ENCODE results near the gene CREB3L2. TPM values are rescaled to one million over a fixed set of nuclear protein-coding genes. Genes with fewer than 3 reads are reported as not detected.

Gene CREB3L2
- polyA plus RNA-seq (2012; rRNA removed), result 22.9 and 23.5 TPM in 2 replicates
- polyA plus RNA-seq (2012; cell fraction: cytosol; rRNA removed), result 22.5 and 24.7 TPM in 2 replicates
- 14.7 and 18.0 TPM in 2 replicates for polyA plus RNA-seq (2012; cell fraction: nucleus; rRNA removed)

- Histone ChIP-seq H3K9ac (peak within 1 kb of the TSS; percentile 87), H3K4me2 (peak within 1 kb of the TSS; percentile 89), H3K27me3 (ENCODE audit: insufficient read depth) (no peaks in the 10 kb centered on the region), H3K36me3 (replicated peaks in 1 of 2; ENCODE audit: control insufficient read depth in 1 of 2, insufficient read depth in 2 of 2, low read length in 1 of 2) (no peaks in the 10 kb centered on the region), H3F3A (replicated peaks; ENCODE audit: insufficient read depth) (peaks cover 7% of the 10 kb centered on the region), H3K79me2 (ENCODE audit: insufficient read depth) (peaks cover 53% of the 10 kb centered on the region), H3K4me1 (ENCODE audit: control insufficient read depth in 1 of 2, insufficient read depth in 2 of 2, low read depth in 1 of 2, low read length in 1 of 2) (peaks cover 14 to 31% of the 10 kb centered on the region in 2 experiments; a peak in 2 of 4 replicates), H3K27ac (ENCODE audit: low read depth in 2 of 2, low read length in 1 of 2) (peak within 1 kb of the TSS; percentile 88 to 90), H3K4me3 (ENCODE audit: low read depth in 2 of 2, low read length in 1 of 2) (peak within 1 kb of the TSS; percentile 84 to 93), H3K9me2 (no peaks in the 10 kb centered on the region), H3K9me3 (no peaks in the 10 kb centered on the region), H2AFZ (ENCODE audit: low read depth) (peak within 1 kb of the TSS; percentile 80), H4K20me1 (ENCODE audit: insufficient read depth) (no peaks in the 10 kb centered on the region; the same call in 1 of the 2 replicates)
- peak; percentile 72 for DNase-seq
- ChIA-PET POLR2A (interaction anchor here (1.7 to 1.8 kb wide), 2 partner anchors 9 to 155 kb away, joined by 5 to 6 read pairs; partner anchors contain the start of gene DGKI), CTCF (interaction anchor here (0.6 to 22.5 kb wide), 43 partner anchors 7 to 885 kb away, joined by 3 to 642 read pairs (median 4); no protein-coding TSS in a partner anchor)
- WGBS (ENCODE audit: low lambda C conversion rate), result under 1% methylated on average over 27 of the region's 47 CpGs
- TF ChIP-seq MAX (IDR thresholded peaks at IDR 0.05; ENCODE audit: low read depth), result peak; percentile 84; the same call in 1 of the 2 replicates
- peak; percentile 86; the same call in 1 of the 2 replicates for TF ChIP-seq SIN3A (IDR thresholded peaks at IDR 0.05; ENCODE audit: borderline replicate concordance, low read depth, low read length)
- peak; percentile 59; the same call in 1 of the 2 replicates for TF ChIP-seq FOXJ3 (CRISPR knock-in tag; IDR thresholded peaks at IDR 0.05)
- TF ChIP-seq RCOR1 (IDR thresholded peaks at IDR 0.05; ENCODE audit: low read length), result no peak; the same call in 1 of the 2 replicates
- peak; percentile 8; the same call in 1 of the 2 replicates for TF ChIP-seq TAF1 (IDR thresholded peaks at IDR 0.05; ENCODE audit: borderline replicate concordance, low read depth, low read length)
- no peak for TF ChIP-seq RFX5 (IDR thresholded peaks at IDR 0.05; ENCODE audit: low read length)
- no peak for TF ChIP-seq PBX3 (IDR thresholded peaks at IDR 0.05)
- no peak for TF ChIP-seq RXRA (IDR thresholded peaks at IDR 0.05; ENCODE audit: borderline replicate concordance, low read depth)
- no peak for TF ChIP-seq ELF1 (IDR thresholded peaks at IDR 0.05)
- peak; percentile 96 for TF ChIP-seq MXI1 (IDR thresholded peaks at IDR 0.05; ENCODE audit: low read depth, low read length)
- TF ChIP-seq SMC3 (IDR thresholded peaks at IDR 0.05; ENCODE audit: low read depth, low read length), result peak; percentile 4; the same call in 1 of the 2 replicates
- no peak for TF ChIP-seq REST (IDR thresholded peaks at IDR 0.05; ENCODE audit: low read depth, low read length)
- TF ChIP-seq FOXM1 (IDR thresholded peaks at IDR 0.05; ENCODE audit: low read depth), result no peak
- TF ChIP-seq POLR2AphosphoS5 (IDR thresholded peaks at IDR 0.05; ENCODE audit: low read depth, low read length), result peak; percentile 86
- no peak for TF ChIP-seq CHD2 (IDR thresholded peaks at IDR 0.05; ENCODE audit: low read length, partially characterized antibody)
- peak; percentile 77 for TF ChIP-seq YY1 (IDR thresholded peaks at IDR 0.05; ENCODE audit: low read depth)
- no peak for TF ChIP-seq IRF3 (IDR thresholded peaks at IDR 0.05; ENCODE audit: low read depth, low read length)
- TF ChIP-seq TCF12 (IDR thresholded peaks at IDR 0.05), result no peak; the same call in 1 of the 2 replicates
- peak; percentile 52; the same call in 1 of the 2 replicates for TF ChIP-seq NFIC (IDR thresholded peaks at IDR 0.05; ENCODE audit: borderline replicate concordance)
- TF ChIP-seq CTCF (IDR thresholded peaks at IDR 0.05), result no peak
- no peak for TF ChIP-seq EP300 (IDR thresholded peaks at IDR 0.05; ENCODE audit: borderline replicate concordance in 1 of 2, low read depth in 1 of 2, low read length in 1 of 2)
- no peak for TF ChIP-seq USF2 (IDR thresholded peaks at IDR 0.05; ENCODE audit: borderline replicate concordance, low read depth, low read length)
These were observed at the start of gene CREB3L2 for GRCh38 chr7:138001529-138002095. TSS of gene CREB3L2 (minus strand) at chr7:138002086. CDS start at chr7:138001705, 381 bp downstream.

Data from SK-N-SH (cell line).